WERI-Rb-1 (cell line): ENCODE measurements around the gene PTPRN2.

Experiments
- DNase-seq: peaks from one replicate; pipeline ENCODE4 v3.0.0-alpha.2; 2020
- H3K27ac ChIP-seq: fragments of 250-450 bp; sonication (Bioruptor Pico); 2 replicates; pipeline ENCODE4 v1.5.1; 2020; ENCODE audit warnings: mild to moderate bottlenecking, moderate library complexity
- H3K27me3 ChIP-seq: fragments of 250-450 bp; sonication (Bioruptor Pico); 2 replicates; pipeline ENCODE4 v1.5.1; 2021; ENCODE audit warnings: mild to moderate bottlenecking, low read depth, moderate library complexity; ENCODE audit not compliant: insufficient read depth, severe bottlenecking
- H3K36me3 ChIP-seq: fragments of 250-450 bp; sonication (Bioruptor Pico); 2 replicates; pipeline ENCODE4 v1.5.1; 2020; ENCODE audit warnings: mild to moderate bottlenecking, moderate library complexity
- H3K4me3 ChIP-seq: 2 replicates; pipeline ENCODE4 v1.5.1; 2011; ENCODE audit warnings: low read depth, mild to moderate bottlenecking, control low read depth, low read length
- H3K9me3 ChIP-seq: fragments of 250-450 bp; sonication (Bioruptor Pico); 2 replicates; pipeline ENCODE4 v1.5.1; 2021; ENCODE audit warnings: mild to moderate bottlenecking, moderate library complexity; ENCODE audit not compliant: severe bottlenecking
- CTCF ChIP-seq: IDR thresholded peaks from 2 replicates; pipeline ENCODE4 v1.5.1; 2011; ENCODE audit warnings: low read depth, mild to moderate bottlenecking, control low read depth, inconsistent platforms, low read length

Gene PTPRN2

GRCh38 chr7:158620839-158621441 lies 33.3 kb upstream of the PTPRN2 start:
- no peaks in the 10 kb centered on the region for H3K27me3 ChIP-seq
- H3K27ac ChIP-seq: no peak overlapping the region
- H3K9me3 ChIP-seq: no peaks in the 10 kb centered on the region
- no peak for DNase-seq
- no peak for TF ChIP-seq CTCF
- peaks cover 2% of the 10 kb centered on the region; the same call in 1 of the 2 replicates for H3K36me3 ChIP-seq
- H3K4me3 ChIP-seq: no peak overlapping the region

GRCh38 chr7:158620418-158620817 lies 32.8 kb upstream of the PTPRN2 start:
- Histone ChIP-seq H3K27me3 (no peaks in the 10 kb centered on the region), H3K9me3 (no peaks in the 10 kb centered on the region), H3K36me3 (peaks cover 2% of the 10 kb centered on the region; the same call in 1 of the 2 replicates), H3K4me3 (no peak overlapping the region), H3K27ac (no peak overlapping the region)
- no peak for DNase-seq
- TF ChIP-seq CTCF: no peak

GRCh38 chr7:158618745-158619140 lies 31.1 kb upstream of the PTPRN2 start:
- peaks cover 2% of the 10 kb centered on the region for H3K36me3 ChIP-seq
- H3K27ac ChIP-seq: no peak overlapping the region
- no peak for TF ChIP-seq CTCF
- no peaks in the 10 kb centered on the region for H3K9me3 ChIP-seq
- DNase-seq: no peak
- no peaks in the 10 kb centered on the region for H3K27me3 ChIP-seq
- no peak overlapping the region for H3K4me3 ChIP-seq

- Histone ChIP-seq H3K4me3 (no peak overlapping the region), H3K27me3 (no peaks in the 10 kb centered on the region), H3K9me3 (no peaks in the 10 kb centered on the region), H3K36me3 (no peaks in the 10 kb centered on the region; the same call in none of the 2 replicates), H3K27ac (no peak overlapping the region)
- TF ChIP-seq CTCF: no peak
- DNase-seq: no peak
These were observed 30.1 kb upstream of the PTPRN2 start for GRCh38 chr7:158617737-158618128.

- H3K36me3 ChIP-seq: no peaks in the 10 kb centered on the region; the same call in none of the 2 replicates
- no peak for DNase-seq
- H3K27me3 ChIP-seq: no peaks in the 10 kb centered on the region
- no peak for TF ChIP-seq CTCF
- H3K27ac ChIP-seq: no peak overlapping the region
- H3K9me3 ChIP-seq: no peaks in the 10 kb centered on the region
- no peak overlapping the region for H3K4me3 ChIP-seq
These were observed 28.4 kb upstream of the PTPRN2 start for GRCh38 chr7:158616050-158616449.

GRCh38 chr7:158614700-158615099 lies 27.1 kb upstream of the PTPRN2 start:
- H3K27ac ChIP-seq: no peak overlapping the region
- no peaks in the 10 kb centered on the region; the same call in none of the 2 replicates for H3K36me3 ChIP-seq
- no peak for DNase-seq
- no peaks in the 10 kb centered on the region for H3K27me3 ChIP-seq
- no peak overlapping the region for H3K4me3 ChIP-seq
- no peak for TF ChIP-seq CTCF
- H3K9me3 ChIP-seq: no peaks in the 10 kb centered on the region
